Mammary epithelial cell (primary cell): Measurements from ENCODE around the gene FXYD2.
"Not testable (repeated sequence)": the region's sequence is repeated elsewhere in the genome, so short reads cannot be mapped to it uniquely, and the experiment has no call there.

ENCODE experiments used
- CTCF ChIP-seq, 2 donors: IDR thresholded peaks in 1 of 2; conservative IDR thresholded peaks in 1 of 2; 2 replicates each; pipeline ENCODE4 v1.5.1; 2011 to 2012; ENCODE audit warnings: inconsistent platforms in 2 of 2, low read length in 2 of 2, mild to moderate bottlenecking in 2 of 2, control low read depth in 1 of 2, low read depth in 1 of 2; ENCODE audit not compliant: insufficient read depth in 1 of 2; ENCODE audit errors: extremely low read depth in 1 of 2
- EZH2 ChIP-seq: IDR thresholded peaks from 2 replicates; pipeline ENCODE4 v1.6.1; 2012; ENCODE audit warnings: low read length, inconsistent platforms, borderline replicate concordance

- not testable (repeated sequence) for TF ChIP-seq CTCF (conservative IDR thresholded peaks at IDR 0.05 in 1 of 2, IDR thresholded peaks at IDR 0.05 in 1 of 2; ENCODE audit: extremely low read depth in 1 of 2, insufficient read depth in 1 of 2, low read depth in 1 of 2, low read length in 2 of 2); EZH2
These were observed 41.0 kb upstream of the FXYD2 start for GRCh38 chr11:117865546-117865945.
